Measurements from ENCODE around the gene MORN5.

- TF ChIP-seq CTCF (IDR thresholded peaks at IDR 0.05; ENCODE audit: low read depth, low read length): no peak
- TF ChIP-seq, protein P1, sequence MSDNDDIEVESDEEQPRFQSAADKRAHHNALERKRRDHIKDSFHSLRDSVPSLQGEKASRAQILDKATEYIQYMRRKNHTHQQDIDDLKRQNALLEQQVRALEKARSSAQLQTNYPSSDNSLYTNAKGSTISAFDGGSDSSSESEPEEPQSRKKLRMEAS (IDR thresholded peaks at IDR 0.05; ENCODE audit: low read depth, low read length): no peak
These were observed 63.1 kb downstream of the MORN5 start for GRCh38 chr9:122222791-122223190.
